Bone marrow (tissue), 2 donors: Measurements from ENCODE around the gene SLC25A20.

Source experiments
- DNase-seq, 2 donors: peaks; one replicate each; lab custom pipeline; 2025; lab: John Stamatoyannopoulos, UW

Gene SLC25A20

DNA sequence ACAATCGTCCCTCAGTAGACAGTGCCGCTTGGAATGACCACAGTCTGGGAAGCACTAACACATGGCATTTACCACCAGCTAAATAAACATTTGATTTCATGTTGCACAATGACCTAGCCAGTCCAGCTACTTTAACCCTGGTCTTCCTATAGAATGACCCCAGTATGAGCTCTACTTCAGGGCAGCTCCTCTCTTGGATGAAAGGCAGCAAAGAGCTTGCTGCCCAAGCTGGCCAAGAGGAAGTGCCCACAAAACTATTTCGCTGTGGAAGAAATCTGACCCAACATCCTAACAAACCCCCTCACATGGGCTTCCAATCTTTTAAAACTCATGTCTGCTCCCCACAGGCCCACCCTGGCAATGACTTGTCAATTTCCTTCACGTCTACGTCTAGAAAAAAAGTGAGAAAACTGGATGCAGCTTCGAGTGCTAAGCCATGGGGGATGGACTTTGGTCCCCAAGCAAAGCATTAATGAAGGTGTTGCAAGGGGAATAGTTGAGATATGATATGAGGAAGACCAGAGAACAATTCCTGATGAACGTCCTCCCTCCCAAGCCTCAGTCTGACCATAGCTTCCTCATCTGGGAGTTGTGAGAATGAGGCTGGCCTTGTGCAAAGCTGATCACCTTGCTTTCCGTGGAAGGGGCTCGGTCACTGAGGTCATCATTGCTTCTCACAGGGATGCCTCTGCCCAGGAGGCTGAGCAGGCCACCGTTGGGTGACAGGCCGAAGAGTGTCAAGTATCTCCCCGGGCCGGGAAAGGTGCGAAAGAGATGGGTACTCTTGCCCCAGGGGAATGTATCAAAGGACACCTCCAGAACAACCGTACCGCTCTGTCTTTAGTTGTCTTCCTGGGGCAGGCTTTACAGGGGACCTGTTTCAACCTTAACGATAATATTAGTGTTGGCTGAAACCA is 964 bp downstream of the SLC25A20 start:
- DNase-seq: no peak

DNA sequence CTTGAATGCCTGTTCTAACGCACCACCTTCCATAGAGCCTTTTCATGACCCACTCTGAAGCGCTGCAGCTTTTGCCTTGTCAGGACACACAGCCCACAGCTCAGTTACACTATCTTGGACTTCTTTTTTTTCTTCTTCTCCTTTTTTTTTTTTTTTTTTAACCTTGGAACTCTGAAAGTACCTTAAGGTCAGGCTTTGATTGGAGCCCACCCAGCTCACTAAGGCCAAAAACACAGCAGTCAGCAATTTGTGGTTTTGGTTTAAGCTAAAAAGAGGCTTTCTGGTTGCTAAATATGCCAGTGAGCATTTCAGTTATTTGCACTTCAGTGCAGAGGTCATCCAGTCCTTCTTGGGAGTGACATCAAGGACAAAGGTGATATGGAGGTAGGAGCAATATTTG is 1.7 kb downstream of the SLC25A20 start:
- DNase-seq: no peak

GRCh38 chr3:48894516-48894915 is 4.2 kb downstream of the SLC25A20 start:
- DNase-seq: no peak

DNA sequence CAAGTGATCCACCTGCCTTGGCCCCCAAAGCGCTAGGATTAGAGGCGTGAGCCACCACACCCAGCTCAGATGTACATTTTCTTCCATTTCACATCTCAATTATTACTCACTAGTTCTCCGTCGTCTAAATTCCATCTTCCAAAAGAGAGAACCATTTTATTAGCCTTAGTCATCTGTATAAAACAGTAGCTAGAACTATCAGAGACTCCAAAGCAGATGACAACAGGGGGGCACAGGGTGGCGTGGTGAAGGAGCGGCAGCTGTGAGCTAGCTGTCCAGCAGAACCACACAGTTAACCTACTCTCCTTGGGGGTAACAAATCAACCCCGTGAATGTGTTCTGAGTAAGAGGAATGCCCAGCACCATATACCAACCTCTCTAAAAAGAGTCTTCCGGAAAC is 7.1 kb downstream of the SLC25A20 start:
- no peak for DNase-seq

GRCh38 chr3:48885753-48886152 is 12.9 kb downstream of the SLC25A20 start:
- no peak for DNase-seq

- DNase-seq: no peak
These were observed 17.0 kb downstream of the SLC25A20 start for GRCh38 chr3:48881652-48882114.

- no peak for DNase-seq
These were observed 17.7 kb downstream of the SLC25A20 start for GRCh38 chr3:48881006-48881405.

GRCh38 chr3:48879994-48880377 is 18.7 kb downstream of the SLC25A20 start:
- no peak for DNase-seq

DNA sequence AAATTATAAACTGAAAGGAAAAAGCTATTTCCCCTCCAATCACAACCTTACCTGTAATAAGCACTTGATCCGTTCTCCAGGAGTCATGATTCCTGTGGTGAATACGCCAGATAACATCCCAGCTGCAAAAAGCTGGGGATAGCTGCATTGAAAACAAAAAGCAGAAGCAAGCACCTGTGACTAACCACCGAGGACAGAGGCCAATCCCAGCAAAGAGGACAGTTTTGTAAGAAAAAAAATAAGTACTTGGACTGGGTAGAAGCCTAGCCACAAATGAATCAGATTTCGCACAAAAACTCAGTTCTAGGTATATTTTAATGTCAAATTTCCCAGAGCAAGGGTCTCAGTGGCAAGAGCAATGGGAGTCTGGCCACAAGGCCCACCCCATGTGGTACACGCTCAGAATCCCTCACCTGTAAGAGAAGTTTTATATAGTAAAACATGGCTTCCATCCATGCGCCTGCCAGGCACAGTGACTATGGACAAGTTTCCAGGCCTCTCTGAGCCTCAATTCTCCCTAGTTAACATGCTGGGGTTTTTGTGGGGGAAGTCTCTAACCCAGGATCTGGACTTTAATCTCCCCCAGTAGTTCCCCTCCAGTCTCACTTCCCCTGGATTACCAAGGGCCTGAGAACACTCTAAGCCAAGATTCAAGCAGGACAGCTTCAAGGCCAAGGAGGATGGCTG is 19.2 kb downstream of the SLC25A20 start:
- no peak for DNase-seq

DNA sequence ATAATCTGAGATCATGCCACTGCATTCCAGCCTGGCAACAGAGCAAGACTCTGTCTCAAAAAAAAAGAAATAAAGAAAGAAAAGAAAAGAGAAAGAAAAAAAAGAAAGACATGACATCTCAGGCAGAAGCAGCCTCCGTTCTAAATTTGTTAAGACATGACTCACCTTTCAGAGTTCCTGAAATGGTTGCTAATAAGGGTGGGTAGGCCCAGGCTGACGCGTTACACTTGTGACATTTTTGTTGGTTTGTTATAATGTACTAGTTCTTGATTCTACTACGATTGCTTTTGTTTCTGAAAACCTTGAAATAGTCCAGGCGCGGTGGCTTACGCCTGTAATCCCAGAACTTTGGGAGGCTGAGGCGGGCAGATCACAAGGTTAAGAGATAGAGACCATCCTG is 21.0 kb downstream of the SLC25A20 start:
- no peak for DNase-seq

DNA sequence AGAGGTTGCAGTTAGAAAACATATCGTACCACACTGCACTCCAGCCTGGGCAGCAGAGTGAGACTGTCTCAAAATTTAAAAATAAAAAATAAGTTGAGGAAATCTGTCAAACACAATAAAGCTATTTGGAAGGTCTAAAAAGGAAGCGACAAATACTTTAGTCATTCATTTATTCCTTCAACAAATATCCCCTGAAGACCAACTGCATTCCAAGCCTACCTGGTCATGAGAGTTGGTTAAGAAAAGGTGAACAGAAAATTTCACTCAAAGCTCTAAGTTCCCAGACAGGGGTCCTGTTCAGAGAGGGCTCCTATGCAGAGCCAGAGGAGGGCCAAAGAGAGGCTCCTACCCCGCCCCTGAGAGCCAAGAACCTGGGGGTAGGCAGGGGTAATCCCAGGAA is 35.6 kb downstream of the SLC25A20 start:
- DNase-seq: no peak

GRCh38 chr3:48859206-48859605 is 39.5 kb downstream of the SLC25A20 start:
- DNase-seq: no peak

DNA sequence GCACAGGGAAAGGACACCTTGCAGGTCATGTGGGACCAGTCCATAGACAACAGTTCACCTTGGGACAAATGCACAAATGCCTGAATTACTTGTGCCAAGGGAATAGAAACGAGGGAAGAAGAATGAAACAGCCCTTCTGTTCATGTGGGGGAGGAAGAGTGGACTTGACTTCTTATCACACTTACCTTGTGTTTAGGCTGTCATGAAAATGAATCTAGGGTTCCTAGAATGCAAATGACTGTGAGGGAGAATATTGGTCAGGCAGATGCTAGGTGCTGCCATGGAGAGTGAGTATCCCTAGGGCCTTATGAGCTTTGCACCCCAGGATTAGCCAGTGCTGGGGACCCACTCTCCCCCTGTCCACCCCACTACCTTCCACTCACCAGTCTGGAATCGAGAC is 40.0 kb downstream of the SLC25A20 start:
- DNase-seq: no peak

GRCh38 chr3:48857641-48858040 is 41.0 kb downstream of the SLC25A20 start:
- DNase-seq: no peak

GRCh38 chr3:48856469-48856868 is 42.2 kb downstream of the SLC25A20 start:
- no peak for DNase-seq

DNA sequence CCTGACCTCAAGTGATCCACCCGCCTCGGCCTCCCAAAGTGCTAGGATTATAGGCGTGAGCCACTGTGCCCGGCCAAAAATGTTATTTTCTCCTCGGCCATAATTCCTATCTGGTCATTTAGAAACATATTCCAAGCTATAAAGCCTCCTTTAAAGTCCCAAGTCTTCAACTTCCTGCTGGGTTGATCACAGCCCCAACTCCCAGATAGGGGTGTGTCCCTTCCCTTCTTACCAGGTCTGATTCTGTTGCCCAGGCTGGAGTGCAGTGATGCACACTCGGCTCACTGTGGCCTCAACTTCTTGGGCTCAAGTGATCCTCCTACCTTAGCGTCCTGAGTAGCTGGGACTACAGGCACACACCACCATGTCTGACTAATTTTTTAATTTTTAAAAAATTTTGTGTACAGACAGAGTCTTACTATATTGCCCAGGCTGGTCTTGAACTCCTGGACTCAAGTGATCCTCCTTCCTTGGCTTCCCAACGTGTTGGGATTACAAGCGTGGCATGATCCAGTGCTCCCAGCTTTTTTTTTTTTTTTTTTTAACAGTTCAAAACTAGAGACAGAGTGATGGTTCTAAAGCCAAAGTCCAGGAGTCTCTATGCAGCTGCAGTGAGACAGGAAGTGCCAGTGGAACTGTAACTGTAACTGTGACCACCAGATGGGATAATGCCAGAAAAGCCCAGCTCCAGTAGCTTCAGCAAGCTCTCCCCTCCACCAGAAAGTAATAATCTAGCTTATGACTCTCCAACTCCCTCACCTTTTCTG is 42.8 kb downstream of the SLC25A20 start:
- no peak for DNase-seq

- DNase-seq: no peak
These were observed 46.5 kb downstream of the SLC25A20 start for GRCh38 chr3:48852151-48852550.

DNA sequence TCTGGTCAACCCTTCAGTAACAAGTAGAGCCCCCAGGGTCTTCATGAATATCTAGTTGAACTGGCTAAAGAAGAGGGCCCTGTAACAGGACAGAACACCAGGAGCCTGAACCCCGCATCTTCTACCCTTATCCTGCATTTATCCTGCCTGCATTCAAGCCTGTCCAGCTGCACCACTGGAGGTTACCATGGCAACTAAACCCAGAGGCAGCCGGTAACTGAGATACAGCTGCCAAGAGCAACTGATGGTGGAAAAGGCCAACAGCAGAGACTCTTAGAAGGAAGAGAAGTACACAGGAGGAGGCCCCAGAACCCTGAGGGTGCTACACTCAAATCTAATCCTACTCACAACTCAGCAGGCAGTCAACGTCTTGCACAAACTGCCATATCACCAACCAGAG is 47.3 kb downstream of the SLC25A20 start:
- DNase-seq: no peak

DNA sequence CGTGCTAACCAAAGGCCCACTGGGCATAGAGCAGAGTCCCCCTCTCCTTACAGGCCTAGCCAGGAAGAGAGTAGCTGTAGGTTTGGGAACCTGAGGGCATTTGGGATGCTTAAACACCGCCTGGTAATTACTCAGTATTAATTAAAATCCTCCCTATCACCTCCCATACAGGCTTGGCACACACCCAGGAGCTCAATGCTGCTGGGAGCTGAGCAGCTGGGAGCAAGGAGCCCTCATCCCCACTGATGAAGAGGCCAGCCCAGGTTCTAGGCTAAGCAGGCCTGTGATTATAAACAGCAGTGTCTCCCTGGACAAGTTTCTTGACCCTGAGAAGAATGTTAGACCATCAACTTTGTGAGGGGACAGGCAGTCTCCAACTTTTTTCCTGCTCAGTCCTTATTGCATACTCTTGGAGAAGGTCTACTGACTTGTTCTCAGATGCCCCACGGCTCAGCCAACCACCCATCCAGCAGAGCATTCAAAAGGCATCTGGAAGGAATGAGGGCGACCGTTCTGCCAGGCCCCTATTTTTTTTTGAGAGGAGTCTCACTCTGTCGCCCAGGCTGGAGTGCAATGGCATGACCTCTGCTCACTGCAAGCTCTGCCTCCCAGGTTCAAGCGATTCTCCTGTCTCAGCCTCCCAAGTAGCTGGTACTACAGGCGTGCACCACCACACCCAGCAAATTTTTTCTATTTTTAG is 49.7 kb downstream of the SLC25A20 start:
- no peak for DNase-seq

DNA sequence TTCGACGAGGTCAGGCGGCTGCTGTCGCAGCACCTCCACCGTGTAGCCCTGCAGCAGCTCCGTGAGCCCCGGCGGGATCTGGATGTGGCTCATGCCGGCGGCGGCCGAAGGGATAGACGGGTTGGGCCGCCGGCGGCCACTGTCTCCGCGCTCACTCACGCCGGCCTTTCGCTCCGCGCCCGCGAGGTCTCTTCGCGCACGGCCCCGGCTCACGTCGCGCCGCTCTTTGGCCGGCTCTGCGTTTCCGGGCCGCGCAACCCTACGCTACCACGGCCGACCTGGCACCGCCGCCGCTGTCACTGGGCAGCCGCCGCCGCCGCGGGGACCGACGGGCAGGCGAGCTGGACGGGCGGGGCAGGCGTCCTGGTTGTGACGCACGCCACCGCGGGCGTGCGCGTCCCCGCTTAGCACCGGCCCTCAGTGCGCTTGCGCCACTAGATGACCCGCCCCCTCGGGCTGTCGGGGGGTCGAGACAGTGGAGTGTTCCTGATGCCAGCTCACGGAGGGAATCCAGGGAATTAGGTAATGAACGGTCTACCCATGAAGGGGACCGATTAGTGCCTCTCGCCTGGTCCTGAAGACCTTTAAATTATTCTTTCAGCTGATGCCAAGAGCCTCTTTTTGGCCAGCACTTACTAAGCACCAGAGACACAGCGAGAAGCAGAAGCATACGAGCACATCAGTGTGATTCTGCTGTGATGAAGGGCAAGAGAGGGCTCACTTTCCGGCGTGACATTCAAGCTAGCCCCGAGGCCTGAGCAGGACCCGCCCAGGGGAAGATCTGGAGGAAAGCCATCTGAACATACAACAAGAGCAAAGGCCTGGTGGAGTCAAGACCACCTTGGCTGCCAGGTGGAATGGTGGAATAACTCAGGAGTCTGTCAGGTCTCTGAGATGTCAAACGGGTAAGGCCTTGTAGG is 50.9 kb downstream of the SLC25A20 start, which contains the start of gene PRKAR2A:
TSS of gene PRKAR2A (minus strand) at position 371 of the 920 bp plus-strand sequence. CDS start at position 93, 278 bp downstream.
- peak; percentile 63 to 68 for DNase-seq
